DMS 273 (cell line): ENCODE data around the gene PAK1.
"Not testable (repeated sequence)": the region's sequence is repeated elsewhere in the genome, so short reads cannot be mapped to it uniquely, and the experiment has no call there.

Experiments used
- DNase-seq: peaks from one replicate; lab custom pipeline; 2025; ENCODE audit not compliant: unreplicated experiment; lab: John Stamatoyannopoulos, UW

PAK1 gene

DNA sequence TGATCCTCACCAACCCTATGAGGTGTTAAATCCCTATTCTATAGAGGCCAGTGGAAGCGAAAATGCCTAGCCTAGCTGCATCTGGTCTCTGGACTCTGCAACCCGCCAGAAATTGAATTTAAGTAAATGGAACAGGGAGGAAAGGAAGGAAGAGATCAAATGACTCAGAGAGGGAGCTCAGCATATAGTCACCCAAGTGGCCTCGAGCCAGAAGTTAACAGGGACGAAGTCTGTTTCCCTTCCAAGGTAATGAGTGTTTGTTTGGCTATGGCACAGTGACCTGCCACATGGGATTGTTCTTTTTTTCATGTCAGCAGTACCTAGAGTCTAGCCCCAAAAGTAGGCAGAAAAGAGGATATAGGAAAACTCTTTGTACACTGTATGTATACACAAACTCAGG lies 66.3 kb downstream of the PAK1 start:
- peak; percentile 69 for DNase-seq

DNA sequence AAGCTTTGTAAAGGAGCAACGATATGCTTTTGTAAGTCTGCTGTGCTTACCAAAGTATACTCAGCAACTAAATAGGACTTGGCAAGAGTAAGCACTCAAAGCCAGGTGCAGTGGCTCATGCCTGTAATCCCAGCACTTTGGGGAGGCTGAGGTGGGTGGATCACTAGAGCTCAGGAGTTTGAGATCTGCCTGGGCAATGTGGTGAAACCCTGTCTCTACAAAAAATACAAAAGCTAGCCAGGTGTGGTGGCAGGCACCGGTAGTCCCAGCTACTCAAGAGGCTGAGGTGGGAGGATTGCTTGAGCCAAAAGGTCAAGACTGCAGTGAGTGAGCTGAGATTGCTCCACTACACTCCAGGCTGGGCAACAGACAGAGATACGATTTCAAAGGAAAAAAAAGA lies 67.5 kb downstream of the PAK1 start:
- DNase-seq, result no peak

DNA sequence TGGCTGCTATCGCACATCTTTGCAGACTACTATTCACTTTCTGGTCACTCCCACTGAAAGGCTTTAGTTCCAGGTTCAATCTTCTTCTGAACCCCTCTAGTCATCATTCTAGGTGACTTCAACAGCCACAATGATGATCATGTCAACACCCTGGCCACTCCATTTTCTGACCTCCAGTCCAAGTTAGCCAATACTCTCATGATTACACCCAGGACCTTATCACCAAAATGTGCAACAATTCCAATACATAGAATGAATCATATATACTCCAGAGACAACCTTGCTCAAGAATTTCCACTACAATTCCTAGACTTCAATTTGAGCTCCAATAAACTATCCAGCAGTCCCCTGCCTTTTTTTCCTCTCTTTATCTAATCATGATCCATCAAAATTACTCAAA lies 70.7 kb downstream of the PAK1 start:
- DNase-seq, result no peak

DNA sequence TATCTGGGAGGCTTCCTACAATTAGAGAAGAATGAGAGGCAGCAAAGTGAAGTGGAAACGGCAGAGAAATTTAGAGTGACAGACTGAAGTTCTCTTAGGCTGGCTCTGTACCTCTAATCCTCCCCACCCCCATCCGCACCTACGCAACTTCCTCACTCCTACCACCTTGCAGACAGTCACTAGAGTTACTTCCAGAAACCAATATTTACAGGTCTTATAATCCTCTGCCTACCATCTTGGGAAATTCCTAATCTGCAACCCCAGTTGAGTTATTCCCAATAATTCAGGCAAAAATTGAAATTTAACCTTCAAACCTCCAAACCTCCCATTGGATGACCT lies 71.7 kb downstream of the PAK1 start:
- peak; percentile 17 for DNase-seq

DNA sequence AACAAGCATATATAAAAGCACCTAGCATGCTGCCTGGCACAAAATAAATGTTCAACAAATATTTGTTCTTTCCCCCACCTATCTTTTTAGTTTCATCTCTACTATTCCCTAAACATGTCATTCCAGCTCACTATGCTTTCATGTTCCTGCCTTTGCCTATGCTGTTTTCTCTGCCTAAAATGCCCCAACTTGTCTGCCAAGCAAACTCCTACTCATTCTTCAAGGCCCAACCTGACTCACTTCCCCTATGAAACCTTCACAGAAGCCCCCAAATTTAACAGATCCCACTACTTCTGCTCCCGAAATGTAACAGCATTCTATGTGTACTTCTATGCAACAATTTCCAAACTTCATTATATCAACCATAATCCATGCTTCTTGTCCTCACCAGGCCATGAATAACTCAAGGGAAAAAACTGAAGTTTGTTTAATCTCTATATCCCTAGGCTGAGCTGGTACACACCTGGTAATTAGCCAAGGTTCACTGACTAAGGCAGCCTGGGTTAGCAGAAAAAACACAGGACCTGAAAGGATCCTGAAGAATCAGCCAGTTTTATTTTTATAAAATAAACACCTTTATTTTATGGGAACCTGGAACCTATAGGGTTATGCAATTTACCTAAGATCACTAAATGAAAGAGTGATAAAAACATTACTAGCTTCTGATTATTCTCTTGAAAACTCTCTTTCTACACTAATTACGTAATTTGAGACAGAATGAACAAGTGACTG lies 72.2 kb downstream of the PAK1 start:
- peak; percentile 17 for DNase-seq

DNA sequence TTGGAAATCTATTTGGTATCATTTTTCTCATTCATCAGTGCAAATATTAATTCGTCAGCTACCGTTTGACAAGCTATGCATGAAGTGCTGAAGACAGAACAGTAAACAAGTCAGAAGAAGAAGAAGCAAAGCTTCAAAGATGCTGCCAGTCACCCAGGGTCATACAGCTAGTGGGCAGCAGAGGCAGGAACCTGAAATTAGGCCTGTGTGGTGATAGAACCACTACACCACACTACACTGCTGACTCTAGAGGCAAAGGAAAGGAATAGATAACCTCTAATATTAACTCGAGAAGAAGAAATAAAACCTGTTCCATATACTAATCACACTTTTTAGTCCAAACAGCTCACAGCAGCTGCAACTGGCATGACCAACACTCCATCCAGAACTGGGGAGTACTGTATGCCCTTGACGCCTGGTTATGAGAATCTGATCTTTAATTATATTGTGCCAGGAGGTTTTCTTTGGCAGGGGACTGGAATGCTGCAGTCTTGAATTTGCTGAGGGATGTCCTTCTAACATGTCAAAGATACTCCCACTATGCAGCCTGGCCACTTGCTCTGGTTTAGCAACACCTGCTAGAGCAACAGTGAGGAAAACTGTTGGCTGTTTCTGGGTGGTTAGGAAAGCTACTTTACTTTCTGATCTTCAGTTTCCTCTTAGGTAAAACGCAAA lies 73.0 kb downstream of the PAK1 start:
- peak; percentile 12 for DNase-seq

DNA sequence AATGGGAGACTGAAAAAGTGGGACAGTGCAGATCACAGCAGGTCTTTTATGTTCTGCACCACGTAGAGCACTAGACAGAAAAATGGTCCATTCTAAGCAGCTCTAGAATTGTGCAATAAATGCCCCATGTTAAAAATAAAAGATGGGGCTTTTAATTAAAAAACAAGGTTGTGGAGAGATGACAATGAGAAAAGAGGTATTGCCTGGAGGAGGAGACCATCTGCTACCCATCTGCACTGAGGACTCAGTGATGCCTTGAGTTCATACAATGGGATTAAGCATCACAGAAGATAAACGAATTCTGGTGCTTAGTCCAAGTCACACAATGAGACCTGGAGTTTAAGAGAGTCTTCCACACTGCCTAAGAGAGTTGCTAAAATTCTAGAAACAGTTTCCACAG lies 73.6 kb downstream of the PAK1 start:
- peak; percentile 23 for DNase-seq

DNA sequence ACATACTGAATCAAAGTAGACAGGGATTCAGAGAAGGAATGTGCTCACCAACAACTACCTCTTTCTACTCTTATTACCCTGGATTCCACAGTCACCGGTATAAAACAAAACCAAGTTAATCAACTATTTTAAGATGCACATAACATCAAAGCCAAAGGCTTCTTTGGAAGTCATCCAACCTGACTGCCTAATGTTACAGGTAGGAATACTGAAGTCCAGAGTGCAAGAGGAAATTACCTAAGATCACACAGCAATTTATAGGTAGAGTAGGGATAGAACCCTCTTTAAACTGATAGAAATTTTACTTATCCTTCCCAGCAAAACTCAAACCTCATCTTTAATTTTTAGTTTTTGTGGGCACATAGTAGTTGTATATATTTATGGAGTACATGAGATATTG lies 76.3 kb downstream of the PAK1 start:
- no peak for DNase-seq

DNA sequence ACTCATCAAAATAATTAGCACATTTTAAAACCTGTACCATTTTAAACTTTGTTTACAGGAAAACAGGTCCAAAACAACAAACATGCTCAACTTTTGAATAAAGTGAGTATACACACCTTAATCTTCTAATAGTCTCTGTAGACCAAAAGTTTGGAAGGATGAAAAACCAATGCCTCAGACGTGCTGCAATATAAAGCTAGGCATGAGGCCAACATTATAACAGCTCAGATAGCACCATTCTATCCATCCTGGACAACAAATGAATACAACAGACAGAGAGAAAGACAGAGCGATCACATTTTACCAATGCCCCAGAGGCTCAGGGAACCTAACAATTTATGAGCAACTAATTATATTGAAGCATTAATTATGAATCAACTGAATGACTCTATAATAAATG lies 77.0 kb downstream of the PAK1 start:
- no peak for DNase-seq

DNA sequence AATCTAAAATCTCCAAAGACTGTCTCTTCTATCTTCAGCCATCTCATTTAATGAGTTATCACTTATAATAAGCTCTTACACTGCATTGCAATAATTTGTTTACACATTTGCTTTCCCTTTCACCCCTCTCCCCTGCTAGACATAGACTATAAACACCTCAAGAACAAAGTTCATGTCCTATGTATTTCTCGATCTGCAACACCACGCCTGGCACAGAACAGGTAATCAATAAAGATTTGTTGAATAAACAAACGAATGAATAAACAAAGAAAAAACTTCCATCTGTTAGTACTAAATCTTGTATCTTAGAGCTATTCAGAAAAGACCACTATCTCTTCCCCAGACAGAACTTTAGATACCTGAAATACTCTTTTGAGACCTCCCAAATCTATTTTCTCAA lies 77.6 kb downstream of the PAK1 start:
- DNase-seq, result no peak

DNA sequence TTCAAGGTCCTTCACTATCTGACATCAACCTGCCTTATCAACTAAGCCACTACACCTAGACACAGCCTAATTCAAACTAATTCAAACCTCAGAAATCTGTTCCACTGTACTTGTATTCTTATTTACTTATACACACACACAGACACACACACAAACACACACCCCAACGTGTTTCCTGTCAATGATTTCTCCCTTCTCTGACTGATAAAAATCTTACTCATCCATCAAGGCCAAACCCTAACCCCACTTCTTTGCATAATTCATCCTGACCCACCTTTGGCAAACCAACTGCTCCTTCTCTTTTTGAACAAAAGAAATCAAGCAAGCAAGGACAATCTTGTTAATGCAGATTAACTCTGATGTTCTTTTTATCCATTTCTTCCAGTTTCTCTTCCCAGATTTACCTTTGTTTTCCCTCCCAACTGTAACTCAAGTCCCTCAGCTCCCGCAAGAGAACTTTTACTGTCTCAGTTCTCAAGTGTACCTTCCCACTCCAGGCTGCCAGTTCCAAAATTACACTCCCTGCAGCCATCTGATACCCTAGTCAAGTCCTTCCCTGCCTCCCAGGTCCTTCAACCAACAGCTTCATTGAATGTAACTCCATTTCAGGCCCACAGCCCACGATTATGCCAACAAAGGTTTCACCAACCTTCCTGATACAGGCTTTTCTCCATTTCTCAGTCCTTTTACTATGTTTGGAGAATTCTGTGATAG lies 78.3 kb downstream of the PAK1 start:
- peak; percentile 16 for DNase-seq

DNA sequence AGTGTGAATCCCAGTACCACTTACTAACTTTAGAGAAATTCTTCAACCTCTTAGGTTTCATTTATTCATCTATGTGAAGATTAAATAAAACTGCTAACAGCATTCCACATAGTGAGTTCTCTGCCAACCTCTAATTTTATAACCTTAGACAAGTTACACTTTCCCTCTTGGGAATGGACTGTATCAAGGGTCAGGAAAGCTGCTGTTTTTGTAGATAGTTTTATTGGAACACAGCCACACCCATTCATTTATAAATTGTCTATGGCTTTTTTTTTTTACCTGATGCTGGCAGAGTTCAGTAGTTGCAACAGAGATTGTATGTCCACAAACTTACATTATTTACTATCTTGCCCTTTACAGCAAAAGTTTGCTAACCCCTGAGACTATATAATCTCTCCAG lies 81.1 kb downstream of the PAK1 start:
- DNase-seq, result no peak

DNA sequence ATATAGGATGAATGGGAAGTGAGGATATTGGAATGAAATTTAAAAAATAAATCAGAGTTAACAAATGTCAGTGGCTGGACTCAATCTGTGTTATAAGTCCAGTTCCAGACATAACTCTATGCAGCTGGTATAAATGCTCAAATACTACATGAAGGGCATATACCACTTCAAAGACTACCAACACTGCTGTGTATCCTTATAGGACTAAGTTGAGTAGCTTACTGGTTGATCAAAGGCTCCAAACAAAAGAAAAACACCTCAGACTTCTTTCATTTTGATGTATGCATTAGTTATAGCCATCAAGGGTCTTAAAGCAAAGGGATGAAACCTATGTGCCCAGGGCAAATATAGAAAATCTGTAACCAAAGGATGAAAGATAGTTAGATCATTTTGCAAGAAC lies 86.2 kb downstream of the PAK1 start:
- DNase-seq, result no peak

DNA sequence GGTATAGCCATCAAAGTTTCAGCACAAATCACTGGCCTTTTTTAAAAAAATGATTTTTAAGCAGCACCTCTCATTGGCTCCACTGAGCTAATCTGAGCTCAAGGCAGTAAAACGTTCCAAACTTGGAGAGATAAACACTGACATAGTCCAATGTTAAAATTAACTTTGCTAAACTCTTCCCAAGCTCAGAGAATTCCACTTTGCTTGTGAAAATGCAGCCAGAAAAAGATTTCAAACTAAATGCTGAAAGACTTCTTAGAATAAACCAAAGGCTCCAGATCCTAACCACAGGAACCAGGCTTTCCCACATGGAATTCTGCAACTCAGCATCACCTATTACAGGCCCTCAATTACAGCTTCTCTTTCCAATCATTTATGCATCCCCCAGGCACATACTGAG lies 87.7 kb downstream of the PAK1 start:
- no peak for DNase-seq

DNA sequence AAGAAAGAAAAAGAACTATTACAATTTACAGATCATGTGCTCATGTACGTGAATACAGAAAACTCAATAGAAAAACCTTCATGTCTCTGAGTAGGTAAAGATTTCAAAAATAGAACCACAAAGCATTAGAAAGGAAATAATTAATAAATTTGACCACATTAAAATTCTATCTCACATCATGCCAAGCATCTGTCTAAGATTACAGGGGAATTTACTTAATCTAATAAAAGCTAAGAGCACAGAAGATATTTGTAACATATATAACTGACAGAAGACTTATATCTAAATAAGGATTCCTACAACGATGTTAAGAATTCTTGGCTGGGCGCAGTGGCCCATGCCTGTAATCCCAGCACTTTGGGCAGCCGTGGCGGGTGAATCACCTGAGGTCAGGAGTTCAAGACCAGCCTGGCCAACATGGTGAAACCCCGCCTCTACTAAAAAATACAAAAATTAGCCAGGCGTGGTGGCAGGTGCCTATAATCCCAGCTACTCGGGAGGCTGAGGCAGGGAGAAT lies 88.6 kb downstream of the PAK1 start:
- DNase-seq, result not testable (repeated sequence)

DNA sequence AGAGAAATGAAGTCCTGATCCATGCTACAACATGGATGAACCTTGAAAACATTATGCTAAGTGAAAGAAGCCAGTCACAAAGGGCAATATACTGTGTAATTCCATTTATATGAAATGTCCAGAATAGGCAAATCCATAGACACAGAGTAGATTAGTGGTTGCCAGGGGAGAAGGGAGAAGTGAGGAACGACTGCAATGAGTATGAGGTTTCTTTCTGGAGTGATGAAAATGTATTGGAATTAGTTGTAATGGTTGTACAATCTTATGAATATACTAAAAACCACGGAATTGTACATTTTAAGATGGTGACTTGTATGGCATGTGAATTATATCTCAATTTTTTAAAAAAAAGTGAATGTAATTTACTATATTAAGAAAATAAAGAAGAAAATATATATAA lies 89.3 kb downstream of the PAK1 start:
- DNase-seq, result no peak

DNA sequence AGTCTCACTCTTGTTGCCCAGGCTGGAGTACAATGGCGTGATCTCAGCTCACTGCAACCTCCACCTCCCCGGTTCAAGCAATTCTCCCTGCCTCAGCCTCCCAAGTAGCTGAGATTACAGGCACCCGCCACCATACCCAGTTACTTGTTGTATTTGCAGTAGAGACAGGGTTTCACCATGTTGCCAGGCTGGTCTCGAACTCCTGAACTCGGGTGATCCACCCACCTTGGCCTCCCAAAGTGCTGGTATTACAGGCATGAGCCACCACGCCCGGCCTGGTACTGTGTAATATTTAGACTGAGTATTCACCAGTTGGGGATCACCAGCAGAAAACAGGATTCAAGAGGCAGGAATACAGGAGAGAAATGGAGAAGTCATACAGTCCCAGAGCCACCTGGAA lies 90.5 kb downstream of the PAK1 start:
- DNase-seq, result not testable (repeated sequence)

DNA sequence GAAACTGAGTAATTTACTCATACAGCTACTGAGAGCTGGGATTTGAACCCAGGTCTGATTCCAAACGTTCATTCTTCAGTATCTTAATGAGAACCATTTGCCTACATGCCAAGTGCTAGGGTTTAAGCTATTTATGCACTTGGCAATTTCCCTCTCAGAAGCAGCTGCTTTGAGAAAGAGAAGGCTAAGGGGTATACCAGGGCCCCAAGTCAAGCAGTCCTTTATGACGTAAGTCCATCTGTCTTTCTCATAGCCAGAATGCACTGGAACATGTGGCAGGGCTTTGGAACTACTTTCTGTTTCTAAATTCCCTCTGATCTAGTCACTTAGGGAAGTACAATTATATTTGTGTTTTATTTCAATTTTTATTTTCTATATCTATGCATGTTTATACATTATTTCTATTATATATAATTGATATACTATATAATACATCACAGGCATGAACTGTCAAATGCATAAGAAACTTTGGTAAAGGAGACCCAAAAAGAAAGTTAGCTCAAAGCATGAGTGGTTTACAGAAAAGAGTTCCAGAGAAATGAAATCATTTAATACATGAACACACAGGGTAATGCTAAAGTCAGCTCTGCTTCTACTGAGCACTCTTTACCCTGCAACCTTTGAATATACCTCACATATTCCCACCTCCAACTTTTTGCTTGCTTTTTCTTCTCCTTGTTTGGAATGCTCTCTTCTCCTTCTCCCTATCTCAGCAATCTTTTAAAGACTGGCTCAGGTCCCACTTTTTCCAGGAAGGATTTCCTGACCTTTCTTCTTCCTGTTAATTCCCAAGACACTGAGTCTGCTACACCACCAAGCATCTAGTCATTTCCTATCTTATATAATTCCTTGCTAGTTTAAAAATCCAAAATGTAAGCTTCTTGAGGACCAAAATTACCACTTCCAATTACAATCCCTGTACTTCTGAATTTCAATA lies 91.9 kb downstream of the PAK1 start:
- DNase-seq, result peak; percentile 94

DNA sequence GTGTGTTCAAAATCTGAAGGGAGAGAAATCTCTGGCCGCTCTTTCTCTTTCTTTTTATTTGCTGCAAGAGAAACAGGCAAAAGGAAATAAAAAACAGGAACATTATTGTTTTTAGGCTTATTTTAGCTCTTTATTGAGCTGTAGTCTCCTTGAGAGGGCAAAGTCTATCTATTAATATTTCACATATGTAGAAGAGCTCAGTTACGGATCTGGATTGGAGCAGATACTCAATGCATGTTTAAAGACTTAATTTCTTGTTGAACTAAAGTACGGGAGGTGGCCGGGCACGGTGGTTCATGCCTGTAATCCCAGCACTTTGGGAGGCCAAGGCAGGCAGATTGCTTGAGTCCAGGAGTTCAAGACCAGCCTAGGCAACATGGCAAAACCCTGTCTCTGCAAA lies 94.0 kb downstream of the PAK1 start:
- DNase-seq, result no peak

DNA sequence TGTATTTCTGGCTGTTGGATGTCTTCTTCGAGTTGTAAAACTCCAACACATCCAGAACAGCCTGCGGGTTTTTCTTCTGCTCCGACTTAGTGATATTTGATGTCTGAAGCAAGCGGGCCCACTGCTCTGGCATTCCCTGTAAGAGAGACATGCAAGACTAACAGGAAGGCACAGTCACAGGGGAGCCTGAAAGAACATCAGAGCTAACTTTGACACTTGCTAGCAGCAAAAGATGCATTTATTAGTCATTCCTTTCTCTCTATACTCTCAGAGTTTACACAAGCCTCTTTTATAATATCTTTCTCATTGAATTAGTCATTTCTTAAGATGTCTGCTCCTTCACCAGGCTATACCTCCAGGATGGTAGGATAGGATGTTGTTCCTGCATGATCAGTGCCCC lies 94.6 kb downstream of the PAK1 start:
- DNase-seq, result no peak

DNA sequence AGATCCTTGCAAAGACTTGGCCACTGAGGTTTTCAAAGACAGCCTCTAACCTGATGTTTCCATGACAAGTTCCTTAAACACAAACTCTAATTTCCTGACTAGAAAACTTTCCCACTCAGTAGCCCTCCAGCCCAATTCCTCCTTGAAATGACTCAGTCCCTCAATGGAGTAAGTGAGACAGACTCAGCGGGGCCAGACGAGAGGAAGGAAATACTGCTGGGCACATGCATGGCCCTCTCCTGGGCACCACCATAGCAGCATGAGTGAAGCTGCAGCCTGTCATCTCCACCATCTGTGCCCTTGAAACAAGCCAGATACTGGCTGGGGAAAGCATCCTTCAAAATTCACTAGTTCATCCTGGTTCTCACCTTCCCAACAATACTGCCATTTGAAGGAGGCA lies 96.2 kb downstream of the PAK1 start:
- peak; percentile 40 for DNase-seq
